ENCODE results near the gene WAS. TPM values are rescaled to one million over a fixed set of nuclear protein-coding genes. Genes with fewer than 3 reads are reported as not detected.

Gene WAS
- total and polyA plus RNA-seq, 2 of the 8 experiments (the other 6 are each of a cell fraction or from before 2014, with no cell fraction given) = 0.63 to 0.65 TPM

DNA sequence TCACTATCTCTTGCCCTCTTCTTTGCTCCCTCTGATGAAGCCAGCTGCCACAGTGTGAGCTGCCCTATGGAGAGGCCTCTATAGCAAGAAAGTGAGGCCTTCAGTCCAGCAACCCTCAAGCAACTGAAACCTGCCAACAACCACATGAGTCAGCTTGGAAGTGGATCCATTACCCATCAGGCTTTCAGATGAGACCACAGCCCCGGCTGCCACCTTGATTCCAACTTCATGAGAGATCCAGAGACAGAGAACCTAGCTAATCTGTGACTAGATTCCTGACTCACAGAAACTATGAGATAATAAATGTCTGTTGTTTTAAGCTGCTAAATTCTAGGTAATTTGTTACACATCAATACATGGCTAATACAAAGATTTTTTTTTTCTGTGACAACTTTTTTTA lies 20.4 kb upstream of the WAS start:
- Histone ChIP-seq H3K36me3 (ENCODE audit: control insufficient read depth in 2 of 4, insufficient read depth in 4 of 4, low read length in 3 of 4) (no peaks in the 10 kb centered on the region), H3K23me2 (ENCODE audit: low read depth, low read length) (no peaks in the 10 kb centered on the region), H2AFZ (ENCODE audit: low read length) (no peak overlapping the region)
- TF ChIP-seq FOSL1 (IDR thresholded peaks at IDR 0.05; ENCODE audit: insufficient read depth, low read depth, low read length) (no peak), JUN (IDR thresholded peaks at IDR 0.05; ENCODE audit: low read depth, low read length) (no peak), EP300 (IDR thresholded peaks at IDR 0.05; ENCODE audit: borderline replicate concordance in 1 of 2, low read depth in 2 of 2, low read length in 2 of 2) (no peak), CBX5 (IDR thresholded peaks at IDR 0.05; ENCODE audit: low read depth, low read length) (no peak), TAF7 (optimal IDR thresholded peaks at IDR 0.05; ENCODE audit: borderline replicate concordance, low read depth, low read length) (no peak), POLR2AphosphoS5 (IDR thresholded peaks at IDR 0.05; ENCODE audit: low read depth, low read length) (no peak), CBX8 (IDR thresholded peaks at IDR 0.05; ENCODE audit: borderline replicate concordance, low read depth, low read length) (no peak), TEAD4 (IDR thresholded peaks at IDR 0.05; ENCODE audit: low read depth, low read length) (no peak), SP4 (IDR thresholded peaks at IDR 0.05; ENCODE audit: low read length) (no peak), TBP (IDR thresholded peaks at IDR 0.05; ENCODE audit: low read depth, low read length) (no peak), KDM4A (IDR thresholded peaks at IDR 0.05; ENCODE audit: low read depth, low read length, severe bottlenecking) (no peak), SIN3A (conservative IDR thresholded peaks at IDR 0.05 in 1 of 2, IDR thresholded peaks at IDR 0.05 in 1 of 2; ENCODE audit: low read depth in 1 of 2, low read length in 2 of 2) (no peak), POU5F1 (IDR thresholded peaks at IDR 0.05; ENCODE audit: low read depth, low read length) (no peak)
- TF ChIP-seq, protein P1, sequence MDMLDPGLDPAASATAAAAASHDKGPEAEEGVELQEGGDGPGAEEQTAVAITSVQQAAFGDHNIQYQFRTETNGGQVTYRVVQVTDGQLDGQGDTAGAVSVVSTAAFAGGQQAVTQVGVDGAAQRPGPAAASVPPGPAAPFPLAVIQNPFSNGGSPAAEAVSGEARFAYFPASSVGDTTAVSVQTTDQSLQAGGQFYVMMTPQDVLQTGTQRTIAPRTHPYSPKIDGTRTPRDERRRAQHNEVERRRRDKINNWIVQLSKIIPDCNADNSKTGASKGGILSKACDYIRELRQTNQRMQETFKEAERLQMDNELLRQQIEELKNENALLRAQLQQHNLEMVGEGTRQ (IDR thresholded peaks at IDR 0.05; ENCODE audit: low read length) = no peak

More for the DNA sequence above, 20.4 kb upstream of the WAS start:
- Histone ChIP-seq H2BK20ac (ENCODE audit: low read length) (no peak overlapping the region), H3K18ac (ENCODE audit: extremely low read depth, low read length) (no peak overlapping the region), H4K8ac (ENCODE audit: extremely low read depth, insufficient read depth, low read length) (no peak overlapping the region), H3K9me3 (ENCODE audit: insufficient read depth in 2 of 2, low read depth in 1 of 2, low read length in 1 of 2) (peaks cover 0 to 5% of the 10 kb centered on the region in 2 experiments; a peak in 1 of 4 replicates), H4K91ac (replicated peaks; ENCODE audit: insufficient read length, low read length) (no peak overlapping the region), H3K79me1 (ENCODE audit: low read depth, low read length) (no peaks in the 10 kb centered on the region), H2BK15ac (ENCODE audit: low read length) (no peak overlapping the region), H3K4me1 (replicated peaks in 1 of 4; ENCODE audit: control insufficient read depth in 3 of 4, insufficient read depth in 4 of 4, low read length in 3 of 4) (no peaks in the 10 kb centered on the region), H3K27ac (ENCODE audit: low read depth, low read length) (no peak overlapping the region), H3K23ac (ENCODE audit: insufficient read length) (no peak overlapping the region), H2BK5ac (ENCODE audit: low read depth, low read length) (no peak overlapping the region), H3K4me2 (ENCODE audit: insufficient read depth in 1 of 2, low read depth in 2 of 2, low read length in 2 of 2) (no peak overlapping the region), H2AK5ac (ENCODE audit: low read depth, low read length) (no peak overlapping the region), H3K4me3 (ENCODE audit: extremely low read depth in 1 of 4, insufficient read depth in 2 of 4, low read depth in 3 of 4, low read length in 4 of 4) (no peak overlapping the region), H3K4ac (replicated peaks; ENCODE audit: insufficient read length, low read depth, low read length) (no peak overlapping the region), H2BK12ac (ENCODE audit: low read depth, low read length) (no peak overlapping the region), H3K79me2 (ENCODE audit: control insufficient read depth in 1 of 2, insufficient read depth in 2 of 2, low read length in 2 of 2) (no peaks in the 10 kb centered on the region), H3K9ac (replicated peaks in 1 of 4; ENCODE audit: extremely low read depth in 1 of 4, low read depth in 3 of 4, low read length in 3 of 4) (no peak overlapping the region), H3K27me3 (replicated peaks in 1 of 4; ENCODE audit: control insufficient read depth in 3 of 4, extremely low read depth in 1 of 4, insufficient read depth in 3 of 4, low read length in 3 of 4) (no peaks in the 10 kb centered on the region), H3K14ac (ENCODE audit: insufficient read length) (no peak overlapping the region), H4K5ac (ENCODE audit: insufficient read length, low read depth, low read length) (no peak overlapping the region), H4K20me1 (replicated peaks in 1 of 2; ENCODE audit: control insufficient read depth in 1 of 2, insufficient read depth in 2 of 2, low read length in 2 of 2) (no peaks in the 10 kb centered on the region), H2BK120ac (replicated peaks; ENCODE audit: low read depth, low read length) (no peak overlapping the region), H3K56ac (replicated peaks; ENCODE audit: insufficient read length, low read depth, low read length) (no peak overlapping the region)
- no peak for FAIRE-seq
- CTCF ChIA-PET (ENCODE audit: partially characterized antibody) = no interaction called here
- DNase-seq (ENCODE audit: low read depth in 1 of 2, low spot score in 2 of 2) = no peak
- 82% methylated on average over 1 of the region's 1 CpG; no CpG with 5 or more reads in 1 of the 2 experiments for WGBS, 2 experiments (ENCODE audit: extremely low coverage in 1 of 2, insufficient coverage in 1 of 2, insufficient read length in 1 of 2, insufficient replicate concordance in 2 of 2, low coverage in 1 of 2, low lambda C conversion rate in 2 of 2, missing lambda C conversion rate in 1 of 2)
- POLR2A ChIA-PET (ENCODE audit: partially characterized antibody) = interaction anchor here (0.6 to 1.0 kb wide), 2 partner anchors 84 to 161 kb away, joined by 3 to 4 read pairs; no protein-coding TSS in a partner anchor

All from H1 (cell line).